Kidney epithelial cell (primary cell): ENCODE data around the gene KIR2DL4. TPM values are rescaled to one million over a fixed set of nuclear protein-coding genes. Genes with fewer than 3 reads are reported as not detected.
"Not testable (repeated sequence)": the region's sequence is repeated elsewhere in the genome, so short reads cannot be mapped to it uniquely, and the experiment has no call there.

Experiments
- DNase-seq: peaks from one replicate; pipeline ENCODE4 v3.0.0-alpha.2; 2010; ENCODE audit warnings: low read depth
- H3K27me3 ChIP-seq: 2 replicates; pipeline ENCODE4 v1.6.0; 2011; ENCODE audit warnings: low read length; ENCODE audit not compliant: control insufficient read depth, insufficient read depth
- H3K36me3 ChIP-seq: 2 replicates; pipeline ENCODE4 v1.5.1; 2011; ENCODE audit warnings: low read length; ENCODE audit not compliant: control insufficient read depth, insufficient read depth
- H3K4me3 ChIP-seq: 2 replicates; pipeline ENCODE4 v1.5.1; 2011; ENCODE audit warnings: low read depth, mild to moderate bottlenecking, control low read depth, low read length
- CTCF ChIP-seq: IDR thresholded peaks from 2 replicates; pipeline ENCODE4 v1.5.1; 2011; ENCODE audit warnings: mild to moderate bottlenecking, moderate library complexity, low read length, control low read depth, inconsistent platforms; ENCODE audit not compliant: insufficient read depth, poor library complexity, severe bottlenecking
- total RNA-seq: library from RNA; depleted of rRNA; stranded (reverse); fragments of >200 nt; gene quantifications from 2 replicates; pipeline ENCODE4 v1.2.3, GENCODE V29; 2015

Gene KIR2DL4
- total RNA-seq, 1 donor from 2014 or later, result not detected

- not testable (repeated sequence) for H3K4me3 ChIP-seq, H3K27me3 ChIP-seq, DNase-seq, H3K36me3 ChIP-seq
Observed at GRCh38 chr19:54782916-54783315, 20.5 kb upstream of the KIR2DL4 start.

- not testable (repeated sequence) for H3K4me3 ChIP-seq, H3K36me3 ChIP-seq, H3K27me3 ChIP-seq, DNase-seq
Observed at GRCh38 chr19:54786091-54786723, 17.2 kb upstream of the KIR2DL4 start.

GRCh38 chr19:54788154-54788553, 15.3 kb upstream of the KIR2DL4 start:
- not testable (repeated sequence) for DNase-seq, H3K4me3 ChIP-seq, H3K27me3 ChIP-seq, H3K36me3 ChIP-seq

GRCh38 chr19:54790711-54791110, 12.7 kb upstream of the KIR2DL4 start:
- DNase-seq, result no peak
- no peak overlapping the region for H3K4me3 ChIP-seq
- no peak for TF ChIP-seq CTCF
- H3K27me3 ChIP-seq, result no peaks in the 10 kb centered on the region
- H3K36me3 ChIP-seq, result no peaks in the 10 kb centered on the region

DNA sequence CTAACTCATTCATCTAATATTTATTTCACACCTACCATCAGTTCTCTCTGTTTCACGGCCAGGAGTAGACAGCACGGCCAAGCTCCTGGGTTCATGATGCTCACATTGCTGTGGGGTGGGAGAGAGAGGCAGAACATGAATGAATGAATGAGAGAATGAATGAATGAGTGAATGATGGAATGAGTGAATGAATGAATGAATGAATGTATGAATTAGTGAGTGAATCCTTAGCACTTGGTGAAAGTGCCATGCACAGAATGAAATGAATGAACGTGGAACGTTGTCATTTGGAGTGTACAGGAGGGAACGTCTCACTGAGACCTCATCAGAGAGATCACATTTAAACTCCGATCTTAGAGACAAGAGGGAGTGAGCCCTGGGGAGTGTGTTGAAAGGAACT, 11.9 kb upstream of the KIR2DL4 start:
- TF ChIP-seq CTCF, result no peak
- no peak for DNase-seq
- H3K27me3 ChIP-seq, result no peaks in the 10 kb centered on the region
- no peak overlapping the region for H3K4me3 ChIP-seq
- no peaks in the 10 kb centered on the region for H3K36me3 ChIP-seq

DNA sequence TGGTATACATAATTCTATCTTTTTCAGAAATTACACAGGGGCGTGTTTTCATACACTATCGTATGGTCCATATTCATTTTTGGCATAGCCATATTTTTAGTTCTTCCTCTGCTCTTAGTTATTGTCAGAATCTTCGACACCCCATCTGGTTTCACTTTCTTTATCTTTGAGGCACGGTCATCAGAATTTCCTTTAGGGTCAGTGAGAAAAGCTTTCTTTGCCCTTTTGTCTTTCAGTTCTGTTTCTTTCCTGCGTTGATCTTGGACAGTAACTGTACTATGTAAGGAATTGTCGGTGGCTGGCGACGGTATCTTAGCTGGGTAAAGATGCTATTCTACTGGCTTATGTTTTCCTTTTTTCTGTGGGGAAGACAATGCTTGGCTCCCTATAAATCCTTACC, 10.6 kb upstream of the KIR2DL4 start:
- no peaks in the 10 kb centered on the region for H3K27me3 ChIP-seq
- H3K4me3 ChIP-seq, result no peak overlapping the region
- no peak for TF ChIP-seq CTCF
- DNase-seq, result no peak
- H3K36me3 ChIP-seq, result no peaks in the 10 kb centered on the region

GRCh38 chr19:54795758-54796157, 7.7 kb upstream of the KIR2DL4 start:
- H3K27me3 ChIP-seq, result no peaks in the 10 kb centered on the region
- H3K4me3 ChIP-seq, result no peak overlapping the region
- no peak for TF ChIP-seq CTCF
- no peak for DNase-seq
- H3K36me3 ChIP-seq, result no peaks in the 10 kb centered on the region
